Measurements from ENCODE around the gene CLDN7. TPM values are rescaled to one million over a fixed set of nuclear protein-coding genes. Genes with fewer than 3 reads are reported as not detected.

Gene CLDN7
- total and polyA plus RNA-seq, 4 donors, result 3.0 to 35.0 (median 19.6) TPM

- H3K27ac ChIP-seq (ENCODE audit: low read depth in 1 of 2, low read length in 2 of 2), result peak overlapping the region in 1 of 2 donors; percentile 15
- peak overlapping the region in 2 of 3 donors; percentile 85 to 93 for H3K4me3 ChIP-seq (ENCODE audit: low read depth in 1 of 3, low read length in 3 of 3)
- no peak for TF ChIP-seq GABPA (IDR thresholded peaks at IDR 0.05 in 1 of 2, conservative IDR thresholded peaks at IDR 0.05 in 1 of 2)
- TF ChIP-seq REST (IDR thresholded peaks at IDR 0.05), result no peak
- TF ChIP-seq FOXA2 (IDR thresholded peaks at IDR 0.05), result no peak
- TF ChIP-seq TAF1 (conservative IDR thresholded peaks at IDR 0.05), result no peak
- TF ChIP-seq, protein P1, sequence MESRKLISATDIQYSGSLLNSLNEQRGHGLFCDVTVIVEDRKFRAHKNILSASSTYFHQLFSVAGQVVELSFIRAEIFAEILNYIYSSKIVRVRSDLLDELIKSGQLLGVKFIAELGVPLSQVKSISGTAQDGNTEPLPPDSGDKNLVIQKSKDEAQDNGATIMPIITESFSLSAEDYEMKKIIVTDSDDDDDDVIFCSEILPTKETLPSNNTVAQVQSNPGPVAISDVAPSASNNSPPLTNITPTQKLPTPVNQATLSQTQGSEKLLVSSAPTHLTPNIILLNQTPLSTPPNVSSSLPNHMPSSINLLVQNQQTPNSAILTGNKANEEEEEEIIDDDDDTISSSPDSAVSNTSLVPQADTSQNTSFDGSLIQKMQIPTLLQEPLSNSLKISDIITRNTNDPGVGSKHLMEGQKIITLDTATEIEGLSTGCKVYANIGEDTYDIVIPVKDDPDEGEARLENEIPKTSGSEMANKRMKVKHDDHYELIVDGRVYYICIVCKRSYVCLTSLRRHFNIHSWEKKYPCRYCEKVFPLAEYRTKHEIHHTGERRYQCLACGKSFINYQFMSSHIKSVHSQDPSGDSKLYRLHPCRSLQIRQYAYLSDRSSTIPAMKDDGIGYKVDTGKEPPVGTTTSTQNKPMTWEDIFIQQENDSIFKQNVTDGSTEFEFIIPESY (IDR thresholded peaks at IDR 0.05), result no peak
- TF ChIP-seq YY1 (IDR thresholded peaks at IDR 0.05), result no peak
- no peak for TF ChIP-seq HNF4G (IDR thresholded peaks at IDR 0.05)
- TF ChIP-seq RXRA (IDR thresholded peaks at IDR 0.05), result no peak
- TF ChIP-seq EGR1 (IDR thresholded peaks at IDR 0.05; ENCODE audit: low read depth in 2 of 2), result no peak
- TF ChIP-seq NR2F2 (IDR thresholded peaks at IDR 0.05), result no peak
- TF ChIP-seq, protein P2, sequence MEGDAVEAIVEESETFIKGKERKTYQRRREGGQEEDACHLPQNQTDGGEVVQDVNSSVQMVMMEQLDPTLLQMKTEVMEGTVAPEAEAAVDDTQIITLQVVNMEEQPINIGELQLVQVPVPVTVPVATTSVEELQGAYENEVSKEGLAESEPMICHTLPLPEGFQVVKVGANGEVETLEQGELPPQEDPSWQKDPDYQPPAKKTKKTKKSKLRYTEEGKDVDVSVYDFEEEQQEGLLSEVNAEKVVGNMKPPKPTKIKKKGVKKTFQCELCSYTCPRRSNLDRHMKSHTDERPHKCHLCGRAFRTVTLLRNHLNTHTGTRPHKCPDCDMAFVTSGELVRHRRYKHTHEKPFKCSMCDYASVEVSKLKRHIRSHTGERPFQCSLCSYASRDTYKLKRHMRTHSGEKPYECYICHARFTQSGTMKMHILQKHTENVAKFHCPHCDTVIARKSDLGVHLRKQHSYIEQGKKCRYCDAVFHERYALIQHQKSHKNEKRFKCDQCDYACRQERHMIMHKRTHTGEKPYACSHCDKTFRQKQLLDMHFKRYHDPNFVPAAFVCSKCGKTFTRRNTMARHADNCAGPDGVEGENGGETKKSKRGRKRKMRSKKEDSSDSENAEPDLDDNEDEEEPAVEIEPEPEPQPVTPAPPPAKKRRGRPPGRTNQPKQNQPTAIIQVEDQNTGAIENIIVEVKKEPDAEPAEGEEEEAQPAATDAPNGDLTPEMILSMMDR (IDR thresholded peaks at IDR 0.05; ENCODE audit: low read depth, low read length, missing input control), result no peak
- peaks cover 3 to 33% (median 28%) of the 10 kb centered on the region in 4 donors for H3K4me1 ChIP-seq (ENCODE audit: control insufficient read depth in 4 of 4, insufficient read depth in 4 of 4, low read length in 3 of 4)
- 86% methylated on average over 7 of the region's 7 CpGs for WGBS
- no peak overlapping the region for H3K9ac ChIP-seq (ENCODE audit: low read depth in 1 of 2, low read length in 2 of 2)
- peaks cover 3 to 19% (median 12%) of the 10 kb centered on the region in 4 donors for H3K36me3 ChIP-seq (ENCODE audit: control insufficient read depth in 4 of 4, insufficient read depth in 3 of 4, low read depth in 1 of 4, low read length in 3 of 4)
- H3K27me3 ChIP-seq (ENCODE audit: control insufficient read depth in 4 of 4, insufficient read depth in 4 of 4, low read length in 3 of 4), result no peaks in the 10 kb centered on the region
- no peaks in the 10 kb centered on the region for H3K9me3 ChIP-seq (ENCODE audit: control insufficient read depth in 4 of 4, low read length in 3 of 4)
- DNase-seq (ENCODE audit: low spot score), result no peak
Observed at GRCh38 chr17:7249830-7250229, 12.4 kb downstream of the CLDN7 start.

GRCh38 chr17:7249214-7249613 is 13.1 kb downstream of the CLDN7 start:
- no peak for DNase-seq (ENCODE audit: low spot score)
- Histone ChIP-seq H3K27ac (ENCODE audit: low read depth in 1 of 2, low read length in 2 of 2) (no peak overlapping the region), H3K9me3 (ENCODE audit: control insufficient read depth in 4 of 4, low read length in 3 of 4) (no peaks in the 10 kb centered on the region), H3K27me3 (ENCODE audit: control insufficient read depth in 4 of 4, insufficient read depth in 4 of 4, low read length in 3 of 4) (no peaks in the 10 kb centered on the region), H3K4me1 (ENCODE audit: control insufficient read depth in 4 of 4, insufficient read depth in 4 of 4, low read length in 3 of 4) (peaks cover 3 to 33% (median 28%) of the 10 kb centered on the region in 4 donors), H3K9ac (ENCODE audit: low read depth in 1 of 2, low read length in 2 of 2) (no peak overlapping the region), H3K4me3 (ENCODE audit: low read depth in 1 of 3, low read length in 3 of 3) (no peak overlapping the region), H3K36me3 (ENCODE audit: control insufficient read depth in 4 of 4, insufficient read depth in 3 of 4, low read depth in 1 of 4, low read length in 3 of 4) (peaks cover 3 to 22% (median 13%) of the 10 kb centered on the region in 4 donors)
- WGBS, result 91% methylated on average over 6 of the region's 6 CpGs
- TF ChIP-seq SP1 (IDR thresholded peaks at IDR 0.05) (no peak), YY1 (IDR thresholded peaks at IDR 0.05) (no peak), FOXA1 (IDR thresholded peaks at IDR 0.05) (no peak), NR2F2 (IDR thresholded peaks at IDR 0.05) (no peak), EGR1 (IDR thresholded peaks at IDR 0.05; ENCODE audit: low read depth in 2 of 2) (no peak), HNF4G (IDR thresholded peaks at IDR 0.05) (no peak), JUND (IDR thresholded peaks at IDR 0.05) (no peak), RXRA (IDR thresholded peaks at IDR 0.05) (no peak), HNF4A (conservative IDR thresholded peaks at IDR 0.05) (no peak), TAF1 (conservative IDR thresholded peaks at IDR 0.05) (no peak), RAD21 (IDR thresholded peaks at IDR 0.05) (no peak)
- TF ChIP-seq, protein P2 (IDR thresholded peaks at IDR 0.05; ENCODE audit: low read depth, low read length, missing input control), result no peak
- TF ChIP-seq, protein P1 (IDR thresholded peaks at IDR 0.05), result no peak
- TF ChIP-seq, protein P3, sequence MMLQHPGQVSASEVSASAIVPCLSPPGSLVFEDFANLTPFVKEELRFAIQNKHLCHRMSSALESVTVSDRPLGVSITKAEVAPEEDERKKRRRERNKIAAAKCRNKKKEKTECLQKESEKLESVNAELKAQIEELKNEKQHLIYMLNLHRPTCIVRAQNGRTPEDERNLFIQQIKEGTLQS (IDR thresholded peaks at IDR 0.05), result no peak
- TF ChIP-seq, protein P4, sequence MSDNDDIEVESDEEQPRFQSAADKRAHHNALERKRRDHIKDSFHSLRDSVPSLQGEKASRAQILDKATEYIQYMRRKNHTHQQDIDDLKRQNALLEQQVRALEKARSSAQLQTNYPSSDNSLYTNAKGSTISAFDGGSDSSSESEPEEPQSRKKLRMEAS (IDR thresholded peaks at IDR 0.05), result no peak

Measured in liver (tissue), 9 donors.